ENCODE measurements around the gene ZSCAN1. TPM values are rescaled to one million over a fixed set of nuclear protein-coding genes. Genes with fewer than 3 reads are reported as not detected.

The ZSCAN1 gene
- total and polyA plus RNA-seq, 12 donors, result 0.15 to 0.32 (median 0.28) TPM; not detected in 9

DNA sequence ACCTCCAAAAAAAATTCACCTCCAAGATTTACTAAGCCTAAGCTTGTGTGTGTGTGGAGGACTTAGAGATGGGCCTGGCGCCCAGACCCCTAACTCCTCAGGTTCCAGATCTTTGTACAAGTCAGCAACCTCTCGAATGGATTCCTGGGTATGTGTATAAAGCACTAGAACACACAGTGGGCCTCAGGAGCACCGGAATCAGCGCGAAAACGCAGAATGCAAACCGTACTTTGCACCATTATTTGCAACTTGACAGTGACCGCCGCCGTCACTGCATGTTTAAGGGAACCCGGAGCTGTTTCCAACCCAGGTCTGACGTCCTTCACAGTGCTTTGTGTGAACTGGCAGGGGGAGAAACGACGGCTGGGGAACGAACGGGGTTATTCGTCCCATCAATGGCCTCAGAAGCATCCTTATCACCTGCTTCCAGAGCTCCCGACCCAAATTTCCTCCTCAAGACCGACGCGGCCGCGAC is 31.9 kb upstream of the ZSCAN1 start:
- peak in 7 of 8 donors; percentile 2 to 13 (median 7) for ATAC-seq
- TF ChIP-seq, protein P1, sequence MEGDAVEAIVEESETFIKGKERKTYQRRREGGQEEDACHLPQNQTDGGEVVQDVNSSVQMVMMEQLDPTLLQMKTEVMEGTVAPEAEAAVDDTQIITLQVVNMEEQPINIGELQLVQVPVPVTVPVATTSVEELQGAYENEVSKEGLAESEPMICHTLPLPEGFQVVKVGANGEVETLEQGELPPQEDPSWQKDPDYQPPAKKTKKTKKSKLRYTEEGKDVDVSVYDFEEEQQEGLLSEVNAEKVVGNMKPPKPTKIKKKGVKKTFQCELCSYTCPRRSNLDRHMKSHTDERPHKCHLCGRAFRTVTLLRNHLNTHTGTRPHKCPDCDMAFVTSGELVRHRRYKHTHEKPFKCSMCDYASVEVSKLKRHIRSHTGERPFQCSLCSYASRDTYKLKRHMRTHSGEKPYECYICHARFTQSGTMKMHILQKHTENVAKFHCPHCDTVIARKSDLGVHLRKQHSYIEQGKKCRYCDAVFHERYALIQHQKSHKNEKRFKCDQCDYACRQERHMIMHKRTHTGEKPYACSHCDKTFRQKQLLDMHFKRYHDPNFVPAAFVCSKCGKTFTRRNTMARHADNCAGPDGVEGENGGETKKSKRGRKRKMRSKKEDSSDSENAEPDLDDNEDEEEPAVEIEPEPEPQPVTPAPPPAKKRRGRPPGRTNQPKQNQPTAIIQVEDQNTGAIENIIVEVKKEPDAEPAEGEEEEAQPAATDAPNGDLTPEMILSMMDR (IDR thresholded peaks at IDR 0.05), result no peak
- intact Hi-C loops (cut with DNase I), result loop anchor here in 3 of 10 donors (2.0 to 5.0 kb wide), 4 partner anchors 55 to 150 kb away; partner anchors contain the start of genes ZNF135 (in 1 of the 3), ZNF256 (in 1 of the 3), ZNF329 (in 1 of the 3) and ZSCAN18 (in 1 of the 3)
- H3K4me3 ChIP-seq, result peak overlapping the region; percentile 69 to 100 (median 92)
- H3K27me3 ChIP-seq, result no peaks in the 10 kb centered on the region
- DNase-seq, result no peak
- 1% methylated on average over 23 of the region's 23 CpGs for WGBS, 2 donors
- H3K4me1 ChIP-seq, result peaks cover 9 to 42% (median 27%) of the 10 kb centered on the region in 9 donors
- H3K9me3 ChIP-seq, result peaks cover 0 to 81% (median 5%) of the 10 kb centered on the region in 11 donors
- H3K27ac ChIP-seq, result peak overlapping the region; percentile 81 to 98 (median 94)
- peaks cover 0 to 75% (median 51%) of the 10 kb centered on the region in 9 donors for H3K36me3 ChIP-seq

DNA sequence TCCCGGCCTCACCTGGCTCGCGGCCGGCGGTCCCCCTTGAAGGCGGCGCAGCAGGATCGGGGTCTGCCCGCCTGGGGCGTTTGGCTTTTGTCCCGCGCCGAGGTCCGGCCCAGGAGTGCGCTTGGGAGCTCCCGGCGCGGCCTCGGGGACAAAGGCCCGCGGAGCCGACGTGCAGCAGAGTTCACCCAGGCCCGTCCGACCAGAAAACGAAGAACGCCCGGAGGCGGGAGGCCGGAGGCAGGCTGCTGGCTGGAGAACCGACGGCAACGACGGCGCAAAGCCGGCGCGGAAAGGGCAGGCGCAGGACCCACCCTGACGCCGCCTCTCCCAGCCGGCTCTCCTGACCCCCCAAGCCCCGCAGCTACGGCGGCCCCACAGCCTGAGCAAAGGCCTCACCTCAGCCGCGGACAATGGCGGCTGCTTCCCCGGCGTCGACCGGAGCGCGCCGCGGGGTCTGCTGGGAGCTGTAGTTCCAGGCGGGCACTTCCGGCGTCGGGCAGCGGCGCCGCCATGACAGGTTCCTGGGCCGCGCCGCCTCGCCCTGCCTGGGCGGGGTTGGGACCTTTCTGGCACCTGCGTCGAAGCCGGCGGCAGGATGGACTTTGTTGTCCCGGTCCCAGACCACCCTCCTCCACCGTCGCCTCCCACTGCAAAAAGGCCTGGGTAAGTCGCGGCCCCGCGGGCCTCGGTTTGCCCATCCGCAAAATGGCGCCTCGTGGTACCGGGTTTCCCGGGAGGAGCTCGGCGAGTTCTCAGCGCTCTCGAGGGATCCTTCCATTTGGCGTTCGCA is 31.2 kb upstream of the ZSCAN1 start, which contains the start of gene ZNF606:
Gene ZNF606 (minus strand): TSS at position 437 of the 790 bp plus-strand sequence. CDS start 1,501 bp downstream, outside the sequence.
- Histone ChIP-seq H3K4me3 (peak within 1 kb of the TSS; percentile 69 to 100 (median 92)), H3K27me3 (no peaks in the 10 kb centered on the region), H3K27ac (peak within 1 kb of the TSS; percentile 81 to 98 (median 94)), H3K9me3 (peaks cover 0 to 83% (median 10%) of the 10 kb centered on the region in 11 donors), H3K36me3 (peaks cover 0 to 73% (median 50%) of the 10 kb centered on the region in 9 donors), H3K4me1 (peaks cover 9 to 42% (median 27%) of the 10 kb centered on the region in 9 donors)
- TF ChIP-seq, protein P1 (IDR thresholded peaks at IDR 0.05), result no peak
- ATAC-seq (peak; percentile 97 to 99 (median 98)), DNase-seq (peak; percentile 89)
- intact Hi-C loops (cut with DNase I), result loop anchor here in 3 of 10 donors (2.0 to 5.0 kb wide), 4 partner anchors 55 to 150 kb away; partner anchors contain the start of genes ZNF135 (in 1 of the 3), ZNF256 (in 1 of the 3), ZNF329 (in 1 of the 3) and ZSCAN18 (in 1 of the 3)
- 0 to 1% methylated on average over 90 to 91 of the region's 91 CpGs for WGBS, 2 donors

DNA sequence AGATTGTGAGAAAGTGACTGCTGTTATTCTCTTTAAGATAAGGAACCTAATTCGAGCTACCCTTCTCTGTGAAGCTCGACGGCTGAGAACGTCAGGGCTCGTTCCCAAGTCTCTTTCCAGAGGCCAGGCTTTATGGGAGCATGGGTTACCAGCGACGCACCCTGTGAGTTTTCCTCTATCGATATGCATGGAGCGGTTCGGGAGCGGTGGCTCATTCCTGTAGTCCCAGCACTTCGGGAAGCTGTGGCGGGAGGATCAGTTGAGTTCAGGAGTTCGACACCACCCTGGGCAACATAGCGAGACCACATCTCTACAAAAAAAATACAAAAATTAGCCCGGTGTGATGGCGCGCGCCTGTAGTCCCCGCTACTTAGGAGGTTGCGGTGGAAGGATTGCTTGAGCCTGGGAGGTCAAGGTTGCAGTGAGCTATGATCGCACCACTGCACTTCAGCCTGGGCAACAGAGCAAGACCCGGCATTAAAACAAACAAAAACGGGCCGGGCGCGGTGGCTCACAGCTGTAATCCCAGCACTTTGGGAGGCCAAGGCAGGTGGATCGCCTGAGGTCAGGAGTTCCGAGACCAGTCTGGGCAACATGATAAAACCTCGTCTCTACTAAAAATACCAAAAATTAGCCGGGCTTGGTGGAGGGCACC is 30.5 kb upstream of the ZSCAN1 start:
- Histone ChIP-seq H3K4me1 (peaks cover 9 to 42% (median 27%) of the 10 kb centered on the region in 9 donors), H3K9me3 (peaks cover 0 to 83% (median 11%) of the 10 kb centered on the region in 11 donors), H3K36me3 (peaks cover 0 to 66% (median 44%) of the 10 kb centered on the region in 9 donors), H3K27me3 (no peaks in the 10 kb centered on the region), H3K4me3 (peak overlapping the region; percentile 69 to 100 (median 92)), H3K27ac (peak overlapping the region; percentile 81 to 98 (median 94))
- 11 to 21% methylated on average over 31 of the region's 31 CpGs for WGBS, 2 donors
- DNase-seq (peak in 1 of 2 donors; percentile 10), ATAC-seq (peak; percentile 3 to 40 (median 17))
- intact Hi-C loops (cut with DNase I), result loop anchor here in 3 of 10 donors (2.0 to 5.0 kb wide), 4 partner anchors 56 to 149 kb away; partner anchors contain the start of genes ZNF135 (in 1 of the 3), ZNF256 (in 1 of the 3), ZNF329 (in 1 of the 3) and ZSCAN18 (in 1 of the 3)
- TF ChIP-seq, protein P1 (IDR thresholded peaks at IDR 0.05), result no peak

All from heart right ventricle (tissue), 16 donors.